ENCODE data around the gene CCNH. TPM values are rescaled to one million over a fixed set of nuclear protein-coding genes. Genes with fewer than 3 reads are reported as not detected.

CCNH gene
- total RNA-seq, 2 experiments from 2014 or later = 75.9 to 98.4 TPM

DNA sequence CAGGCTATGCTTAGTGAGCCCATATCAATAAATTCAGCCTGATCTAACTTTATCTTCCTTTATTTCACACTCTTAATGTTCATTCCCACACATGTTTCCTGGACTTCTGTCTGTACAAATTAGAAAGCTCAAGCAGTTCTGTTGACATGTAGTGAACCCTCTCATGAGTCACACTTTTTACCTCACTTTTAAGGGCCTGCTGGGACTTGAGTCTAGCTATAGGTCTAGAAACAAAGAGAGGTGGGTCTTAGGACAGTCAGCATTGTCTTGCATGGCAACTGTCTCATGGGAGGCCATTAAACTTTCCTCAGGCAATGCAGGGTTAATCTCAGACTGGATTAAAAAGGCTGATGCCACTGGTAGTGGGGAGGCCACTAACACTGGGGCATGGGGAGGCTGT lies 8.6 kb upstream of the CCNH start:
- TF ChIP-seq EZH2phosphoT487 (IDR thresholded peaks at IDR 0.05; ENCODE audit: borderline replicate concordance, low read depth, low read length) = no peak
- TF ChIP-seq, protein P1, sequence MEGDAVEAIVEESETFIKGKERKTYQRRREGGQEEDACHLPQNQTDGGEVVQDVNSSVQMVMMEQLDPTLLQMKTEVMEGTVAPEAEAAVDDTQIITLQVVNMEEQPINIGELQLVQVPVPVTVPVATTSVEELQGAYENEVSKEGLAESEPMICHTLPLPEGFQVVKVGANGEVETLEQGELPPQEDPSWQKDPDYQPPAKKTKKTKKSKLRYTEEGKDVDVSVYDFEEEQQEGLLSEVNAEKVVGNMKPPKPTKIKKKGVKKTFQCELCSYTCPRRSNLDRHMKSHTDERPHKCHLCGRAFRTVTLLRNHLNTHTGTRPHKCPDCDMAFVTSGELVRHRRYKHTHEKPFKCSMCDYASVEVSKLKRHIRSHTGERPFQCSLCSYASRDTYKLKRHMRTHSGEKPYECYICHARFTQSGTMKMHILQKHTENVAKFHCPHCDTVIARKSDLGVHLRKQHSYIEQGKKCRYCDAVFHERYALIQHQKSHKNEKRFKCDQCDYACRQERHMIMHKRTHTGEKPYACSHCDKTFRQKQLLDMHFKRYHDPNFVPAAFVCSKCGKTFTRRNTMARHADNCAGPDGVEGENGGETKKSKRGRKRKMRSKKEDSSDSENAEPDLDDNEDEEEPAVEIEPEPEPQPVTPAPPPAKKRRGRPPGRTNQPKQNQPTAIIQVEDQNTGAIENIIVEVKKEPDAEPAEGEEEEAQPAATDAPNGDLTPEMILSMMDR (conservative IDR thresholded peaks at IDR 0.05; ENCODE audit: low read length) = no peak
- H3K9me3 ChIP-seq (ENCODE audit: low read length) = no peaks in the 10 kb centered on the region
- intact Hi-C loops (cut with micrococcal nuclease; ENCODE audit: unreplicated experiment) = no loop called here
- no peak overlapping the region for H3K27ac ChIP-seq (ENCODE audit: low read depth, low read length, poor library complexity, severe bottlenecking)
- H3K36me3 ChIP-seq (ENCODE audit: insufficient read depth, low read length) = no peaks in the 10 kb centered on the region
- no peak overlapping the region for H3K4me3 ChIP-seq (ENCODE audit: low read depth, low read length, poor library complexity, severe bottlenecking)
- H2AFZ ChIP-seq (ENCODE audit: low read length) = no peak overlapping the region
- DNase-seq (ENCODE audit: low spot score) = no peak
- no peaks in the 10 kb centered on the region for H3K9me2 ChIP-seq (ENCODE audit: insufficient read depth, low read length)
- no peaks in the 10 kb centered on the region for H3K79me2 ChIP-seq (ENCODE audit: insufficient read depth, low read depth, low read length)
- BruUV-seq (replicated peaks) = no TSS peak
- H3K4me2 ChIP-seq (ENCODE audit: low read length) = no peak overlapping the region
- POLR2A ChIA-PET = interaction anchor here (1.2 kb wide), 1 partner anchor 8 kb away, joined by 5 read pairs; the partner anchor contains the start of gene CCNH
- no peaks in the 10 kb centered on the region for H4K20me1 ChIP-seq (ENCODE audit: insufficient read depth, low read length)
- CTCF ChIA-PET (ENCODE audit: unreplicated experiment) = no interaction called here
- H3K4me1 ChIP-seq (ENCODE audit: insufficient read depth, low read length, poor library complexity, severe bottlenecking) = no peaks in the 10 kb centered on the region

DNA sequence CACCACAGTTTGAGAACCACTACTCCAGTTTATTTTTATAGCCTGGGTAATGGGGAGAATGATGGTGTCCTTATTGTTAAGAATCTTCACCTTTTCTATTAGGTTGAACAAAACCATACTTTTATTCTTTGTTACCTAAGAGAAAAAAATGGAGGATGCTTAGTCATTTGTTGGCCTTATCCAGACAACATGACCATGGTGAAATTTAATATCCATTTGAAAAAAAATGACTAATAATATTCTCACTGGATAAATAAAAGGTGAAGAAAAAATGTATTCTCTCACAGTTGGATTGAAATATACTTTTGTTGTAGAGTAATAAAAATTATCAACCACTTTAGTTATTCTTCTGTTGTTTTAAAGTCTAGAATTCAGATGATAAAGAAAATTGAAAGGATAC lies 5.8 kb upstream of the CCNH start:
- POLR2A ChIA-PET = interaction anchor here (0.7 kb wide), 1 partner anchor 305 kb away, joined by 3 read pairs; no protein-coding TSS in a partner anchor

DNA sequence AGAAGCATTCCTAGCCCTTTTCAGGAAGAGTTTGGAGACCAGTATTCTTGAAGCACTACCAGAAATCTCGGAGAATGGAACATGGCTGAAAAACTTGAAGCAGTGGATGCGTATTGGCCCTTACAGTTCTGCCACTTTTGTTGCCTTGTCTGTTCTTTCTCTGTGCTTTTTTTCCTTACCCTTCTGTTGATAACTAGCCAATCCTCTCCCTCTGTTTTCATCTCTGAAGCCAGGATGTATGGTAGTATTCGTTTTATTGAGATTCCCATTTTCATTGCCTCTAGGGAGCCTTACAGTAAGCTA lies 564 bp upstream of the CCNH start:
- H3K9me3 ChIP-seq (ENCODE audit: low read length) = no peaks in the 10 kb centered on the region
- no peaks in the 10 kb centered on the region for H3K9me2 ChIP-seq (ENCODE audit: insufficient read depth, low read length)
- H3K79me2 ChIP-seq (ENCODE audit: insufficient read depth, low read depth, low read length) = peaks cover 38% of the 10 kb centered on the region
- no peak overlapping the region for H3K27ac ChIP-seq (ENCODE audit: low read depth, low read length, poor library complexity, severe bottlenecking)
- H3K36me3 ChIP-seq (ENCODE audit: insufficient read depth, low read length) = peaks cover 29% of the 10 kb centered on the region
- TF ChIP-seq EZH2phosphoT487 (IDR thresholded peaks at IDR 0.05; ENCODE audit: borderline replicate concordance, low read depth, low read length) = no peak
- H3K4me1 ChIP-seq (ENCODE audit: insufficient read depth, low read length, poor library complexity, severe bottlenecking) = peaks cover 28% of the 10 kb centered on the region
- TSS peak; percentile 90 for BruUV-seq (replicated peaks)
- ChIA-PET POLR2A (interaction anchor here (0.6 to 3.2 kb wide), 11 partner anchors 8 to 1263 kb away, joined by 3 to 19 read pairs (median 4); partner anchors contain the start of gene RASA1), CTCF (ENCODE audit: unreplicated experiment) (no interaction called here)
- peak overlapping the region; percentile 92 for H2AFZ ChIP-seq (ENCODE audit: low read length)
- DNase-seq (ENCODE audit: low spot score) = no peak
- H4K20me1 ChIP-seq (ENCODE audit: insufficient read depth, low read length) = peaks cover 15% of the 10 kb centered on the region
- peak overlapping the region; percentile 54 for H3K4me2 ChIP-seq (ENCODE audit: low read length)
- H3K4me3 ChIP-seq (ENCODE audit: low read depth, low read length, poor library complexity, severe bottlenecking) = peak overlapping the region; percentile 93
- intact Hi-C loops (cut with micrococcal nuclease; ENCODE audit: unreplicated experiment) = loop anchor here (2.0 to 5.0 kb wide), 3 partner anchors 144 to 1262 kb away; partner anchors contain the start of gene COX7C

More for the DNA sequence above, 5.8 kb upstream of the CCNH start:
- H3K9me3 ChIP-seq (ENCODE audit: low read length) = no peaks in the 10 kb centered on the region
- no peak overlapping the region for H2AFZ ChIP-seq (ENCODE audit: low read length)
- no peaks in the 10 kb centered on the region for H3K9me2 ChIP-seq (ENCODE audit: insufficient read depth, low read length)
- H3K4me2 ChIP-seq (ENCODE audit: low read length) = no peak overlapping the region
- BruUV-seq (replicated peaks) = no TSS peak
- DNase-seq (ENCODE audit: low spot score) = no peak
- TF ChIP-seq EZH2phosphoT487 (IDR thresholded peaks at IDR 0.05; ENCODE audit: borderline replicate concordance, low read depth, low read length) = no peak
- TF ChIP-seq, protein P1 (conservative IDR thresholded peaks at IDR 0.05; ENCODE audit: low read length) = no peak
- peaks cover under 1% of the 10 kb centered on the region for H3K4me1 ChIP-seq (ENCODE audit: insufficient read depth, low read length, poor library complexity, severe bottlenecking)
- no peak overlapping the region for H3K27ac ChIP-seq (ENCODE audit: low read depth, low read length, poor library complexity, severe bottlenecking)
- H3K79me2 ChIP-seq (ENCODE audit: insufficient read depth, low read depth, low read length) = no peaks in the 10 kb centered on the region
- H3K4me3 ChIP-seq (ENCODE audit: low read depth, low read length, poor library complexity, severe bottlenecking) = no peak overlapping the region
- no peaks in the 10 kb centered on the region for H4K20me1 ChIP-seq (ENCODE audit: insufficient read depth, low read length)
- no peaks in the 10 kb centered on the region for H3K36me3 ChIP-seq (ENCODE audit: insufficient read depth, low read length)
- intact Hi-C loops (cut with micrococcal nuclease; ENCODE audit: unreplicated experiment) = no loop called here
- CTCF ChIA-PET (ENCODE audit: unreplicated experiment) = no interaction called here
